ENCODE data around the gene PUM2.
"Not testable (repeated sequence)": the region's sequence is repeated elsewhere in the genome, so short reads cannot be mapped to it uniquely, and the experiment has no call there.

Gene PUM2

GRCh38 chr2:20273042-20273441 is 77.6 kb downstream of the PUM2 start:
- DNase-seq (ENCODE audit: insufficient read length, low spot score), result no peak

GRCh38 chr2:20268317-20268716 is 82.3 kb downstream of the PUM2 start:
- not testable (repeated sequence) for DNase-seq (ENCODE audit: insufficient read length, low spot score); FAIRE-seq

More at GRCh38 chr2:20273042-20273441, 77.6 kb downstream of the PUM2 start:
- FAIRE-seq, result no peak
- TF ChIP-seq POLR2A (IDR thresholded peaks at IDR 0.05; ENCODE audit: low read depth, low read length), result no peak

- TF ChIP-seq POLR2A (IDR thresholded peaks at IDR 0.05; ENCODE audit: low read depth, low read length), result no peak
- DNase-seq (ENCODE audit: insufficient read length, low spot score) (no peak), FAIRE-seq (no peak)
Observed at GRCh38 chr2:20267529-20267928, 83.1 kb downstream of the PUM2 start.

- no peak for DNase-seq (ENCODE audit: insufficient read length, low spot score)
- FAIRE-seq, result no peak
- no peak for TF ChIP-seq POLR2A (IDR thresholded peaks at IDR 0.05; ENCODE audit: low read depth, low read length)
Observed at GRCh38 chr2:20264629-20265028, 86.0 kb downstream of the PUM2 start.

- FAIRE-seq (no peak), DNase-seq (ENCODE audit: insufficient read length, low spot score) (no peak)
- TF ChIP-seq POLR2A (IDR thresholded peaks at IDR 0.05; ENCODE audit: low read depth, low read length), result no peak
Observed at GRCh38 chr2:20257411-20257810, 93.2 kb downstream of the PUM2 start.

GRCh38 chr2:20254731-20255130 is 95.9 kb downstream of the PUM2 start:
- no peak for TF ChIP-seq POLR2A (IDR thresholded peaks at IDR 0.05; ENCODE audit: low read depth, low read length)
- FAIRE-seq (no peak), DNase-seq (ENCODE audit: insufficient read length, low spot score) (no peak)

GRCh38 chr2:20250436-20250835 is 100.2 kb downstream of the PUM2 start:
- no peak for TF ChIP-seq POLR2A (IDR thresholded peaks at IDR 0.05; ENCODE audit: low read depth, low read length)
- DNase-seq (ENCODE audit: insufficient read length, low spot score) (no peak), FAIRE-seq (peak; percentile 74)

- FAIRE-seq, result no peak
Observed at GRCh38 chr2:20249170-20249569, 101.5 kb downstream of the PUM2 start.

GRCh38 chr2:20247084-20247483 is 103.6 kb downstream of the PUM2 start:
- DNase-seq (ENCODE audit: insufficient read length, low spot score) (no peak), FAIRE-seq (no peak)
- no peak for TF ChIP-seq POLR2A (IDR thresholded peaks at IDR 0.05; ENCODE audit: low read depth, low read length)

More at GRCh38 chr2:20249170-20249569, 101.5 kb downstream of the PUM2 start:
- no peak for TF ChIP-seq POLR2A (IDR thresholded peaks at IDR 0.05; ENCODE audit: low read depth, low read length)
- DNase-seq (ENCODE audit: insufficient read length, low spot score), result no peak

- not testable (repeated sequence) for DNase-seq (ENCODE audit: insufficient read length, low spot score); FAIRE-seq
Observed at GRCh38 chr2:20243637-20244036, 107.0 kb downstream of the PUM2 start.

- no peak for TF ChIP-seq POLR2A (IDR thresholded peaks at IDR 0.05; ENCODE audit: low read depth, low read length)
- FAIRE-seq (no peak), DNase-seq (ENCODE audit: insufficient read length, low spot score) (no peak)
Observed at GRCh38 chr2:20242727-20243377, 107.8 kb downstream of the PUM2 start.

- TF ChIP-seq POLR2A (IDR thresholded peaks at IDR 0.05; ENCODE audit: low read depth, low read length), result no peak
- FAIRE-seq, result no peak
Observed at GRCh38 chr2:20241973-20242726, 108.5 kb downstream of the PUM2 start.

GRCh38 chr2:20240291-20240690 is 110.4 kb downstream of the PUM2 start:
- FAIRE-seq; DNase-seq (ENCODE audit: insufficient read length, low spot score): not testable (repeated sequence)

More at GRCh38 chr2:20241973-20242726, 108.5 kb downstream of the PUM2 start:
- DNase-seq (ENCODE audit: insufficient read length, low spot score), result no peak

GRCh38 chr2:20236496-20236895 is 114.1 kb downstream of the PUM2 start:
- no peak for TF ChIP-seq POLR2A (IDR thresholded peaks at IDR 0.05; ENCODE audit: low read depth, low read length)
- FAIRE-seq, result no peak
- no peak for DNase-seq (ENCODE audit: insufficient read length, low spot score)

Measured in H54 (cell line).